Measurements from ENCODE around the gene GCNT1.
"Not testable (repeated sequence)": the region's sequence is repeated elsewhere in the genome, so short reads cannot be mapped to it uniquely, and the experiment has no call there.

GRCh38 chr9:76477818-76478217 is 18.8 kb downstream of the GCNT1 start:
- TF ChIP-seq, protein P1, sequence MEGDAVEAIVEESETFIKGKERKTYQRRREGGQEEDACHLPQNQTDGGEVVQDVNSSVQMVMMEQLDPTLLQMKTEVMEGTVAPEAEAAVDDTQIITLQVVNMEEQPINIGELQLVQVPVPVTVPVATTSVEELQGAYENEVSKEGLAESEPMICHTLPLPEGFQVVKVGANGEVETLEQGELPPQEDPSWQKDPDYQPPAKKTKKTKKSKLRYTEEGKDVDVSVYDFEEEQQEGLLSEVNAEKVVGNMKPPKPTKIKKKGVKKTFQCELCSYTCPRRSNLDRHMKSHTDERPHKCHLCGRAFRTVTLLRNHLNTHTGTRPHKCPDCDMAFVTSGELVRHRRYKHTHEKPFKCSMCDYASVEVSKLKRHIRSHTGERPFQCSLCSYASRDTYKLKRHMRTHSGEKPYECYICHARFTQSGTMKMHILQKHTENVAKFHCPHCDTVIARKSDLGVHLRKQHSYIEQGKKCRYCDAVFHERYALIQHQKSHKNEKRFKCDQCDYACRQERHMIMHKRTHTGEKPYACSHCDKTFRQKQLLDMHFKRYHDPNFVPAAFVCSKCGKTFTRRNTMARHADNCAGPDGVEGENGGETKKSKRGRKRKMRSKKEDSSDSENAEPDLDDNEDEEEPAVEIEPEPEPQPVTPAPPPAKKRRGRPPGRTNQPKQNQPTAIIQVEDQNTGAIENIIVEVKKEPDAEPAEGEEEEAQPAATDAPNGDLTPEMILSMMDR (IDR thresholded peaks at IDR 0.05; ENCODE audit: low read depth, low read length) = not testable (repeated sequence)
- not testable (repeated sequence) for TF ChIP-seq MAX (IDR thresholded peaks at IDR 0.05; ENCODE audit: low read depth, low read length); POLR2A (IDR thresholded peaks at IDR 0.05; ENCODE audit: extremely low read depth, insufficient read length)

Data from NB4 (cell line).